Progenitor cell of endocrine pancreas (in vitro differentiated cells): ENCODE results near the gene PPP1R16B. TPM values are rescaled to one million over a fixed set of nuclear protein-coding genes. Genes with fewer than 3 reads are reported as not detected.

Experiments used
- DNase-seq: peaks from one replicate; pipeline ENCODE4 v3.0.0; 2021; ENCODE audit warnings: low spot score; ENCODE audit not compliant: unreplicated experiment
- H3K27ac Mint-ChIP-seq: 2 replicates; pipeline ENCODE4 v1.8.0; 2021; ENCODE audit warnings: mild to moderate bottlenecking, moderate library complexity, mixed read lengths
- H3K27me3 Mint-ChIP-seq: 2 replicates; pipeline ENCODE4 v1.8.0; 2021; ENCODE audit warnings: mixed read lengths
- H3K36me3 Mint-ChIP-seq: 2 replicates; pipeline ENCODE4 v1.8.0; 2022; ENCODE audit warnings: mixed read lengths; ENCODE audit not compliant: insufficient read depth
- H3K4me1 Mint-ChIP-seq: 2 replicates; pipeline ENCODE4 v1.8.0; 2021; ENCODE audit warnings: low read depth, mixed read lengths
- H3K4me3 Mint-ChIP-seq: 2 replicates; pipeline ENCODE4 v1.8.0; 2021; ENCODE audit warnings: low read depth, mild to moderate bottlenecking, moderate library complexity, mixed read lengths
- H3K9me3 Mint-ChIP-seq: 2 replicates; pipeline ENCODE4 v1.8.0; 2021; ENCODE audit warnings: low read depth, mixed read lengths
- total RNA-seq: library from RNA; stranded (reverse); gene quantifications from 2 replicates; pipeline ENCODE4 v1.2.1, GENCODE V29; 2021
- TF ChIP-seq, protein P1 (sequence below): fragments of 200-600 bp; sonication (generic); IDR thresholded peaks from one replicate; pipeline ENCODE4 v1.5.0; 2021; ENCODE audit warnings: antibody characterized with exemption, mild to moderate bottlenecking; ENCODE audit not compliant: unreplicated experiment

The PPP1R16B gene
- total RNA-seq, 1 donor from 2014 or later: not detected

DNA sequence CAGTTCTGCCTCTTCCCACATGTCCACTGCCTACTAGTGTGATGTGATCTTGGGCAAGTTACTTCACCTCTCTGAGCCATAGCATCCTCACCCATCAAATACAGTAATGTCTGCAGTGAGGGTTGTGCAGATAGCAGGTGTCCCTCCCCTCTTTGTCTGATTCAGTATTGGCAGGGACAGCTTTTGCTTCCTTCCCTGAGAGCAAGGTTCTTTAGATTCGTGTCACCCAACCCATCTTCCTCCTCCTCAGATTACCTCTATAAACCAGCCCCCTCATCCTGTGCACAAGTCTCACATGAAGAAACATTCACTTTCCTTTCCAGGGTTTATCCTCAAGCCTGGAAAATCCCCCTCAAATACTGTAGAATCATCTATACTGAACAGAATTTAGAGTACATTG, 41.9 kb upstream of the PPP1R16B start:
- TF ChIP-seq, protein P1, sequence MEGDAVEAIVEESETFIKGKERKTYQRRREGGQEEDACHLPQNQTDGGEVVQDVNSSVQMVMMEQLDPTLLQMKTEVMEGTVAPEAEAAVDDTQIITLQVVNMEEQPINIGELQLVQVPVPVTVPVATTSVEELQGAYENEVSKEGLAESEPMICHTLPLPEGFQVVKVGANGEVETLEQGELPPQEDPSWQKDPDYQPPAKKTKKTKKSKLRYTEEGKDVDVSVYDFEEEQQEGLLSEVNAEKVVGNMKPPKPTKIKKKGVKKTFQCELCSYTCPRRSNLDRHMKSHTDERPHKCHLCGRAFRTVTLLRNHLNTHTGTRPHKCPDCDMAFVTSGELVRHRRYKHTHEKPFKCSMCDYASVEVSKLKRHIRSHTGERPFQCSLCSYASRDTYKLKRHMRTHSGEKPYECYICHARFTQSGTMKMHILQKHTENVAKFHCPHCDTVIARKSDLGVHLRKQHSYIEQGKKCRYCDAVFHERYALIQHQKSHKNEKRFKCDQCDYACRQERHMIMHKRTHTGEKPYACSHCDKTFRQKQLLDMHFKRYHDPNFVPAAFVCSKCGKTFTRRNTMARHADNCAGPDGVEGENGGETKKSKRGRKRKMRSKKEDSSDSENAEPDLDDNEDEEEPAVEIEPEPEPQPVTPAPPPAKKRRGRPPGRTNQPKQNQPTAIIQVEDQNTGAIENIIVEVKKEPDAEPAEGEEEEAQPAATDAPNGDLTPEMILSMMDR: no peak
- no peak overlapping the region for H3K27ac Mint-ChIP-seq
- peaks cover 27% of the 10 kb centered on the region for H3K36me3 Mint-ChIP-seq
- no peak for DNase-seq
- no peak overlapping the region for H3K4me3 Mint-ChIP-seq
- H3K27me3 Mint-ChIP-seq: no peaks in the 10 kb centered on the region
- no peaks in the 10 kb centered on the region for H3K9me3 Mint-ChIP-seq
- H3K4me1 Mint-ChIP-seq: no peaks in the 10 kb centered on the region

DNA sequence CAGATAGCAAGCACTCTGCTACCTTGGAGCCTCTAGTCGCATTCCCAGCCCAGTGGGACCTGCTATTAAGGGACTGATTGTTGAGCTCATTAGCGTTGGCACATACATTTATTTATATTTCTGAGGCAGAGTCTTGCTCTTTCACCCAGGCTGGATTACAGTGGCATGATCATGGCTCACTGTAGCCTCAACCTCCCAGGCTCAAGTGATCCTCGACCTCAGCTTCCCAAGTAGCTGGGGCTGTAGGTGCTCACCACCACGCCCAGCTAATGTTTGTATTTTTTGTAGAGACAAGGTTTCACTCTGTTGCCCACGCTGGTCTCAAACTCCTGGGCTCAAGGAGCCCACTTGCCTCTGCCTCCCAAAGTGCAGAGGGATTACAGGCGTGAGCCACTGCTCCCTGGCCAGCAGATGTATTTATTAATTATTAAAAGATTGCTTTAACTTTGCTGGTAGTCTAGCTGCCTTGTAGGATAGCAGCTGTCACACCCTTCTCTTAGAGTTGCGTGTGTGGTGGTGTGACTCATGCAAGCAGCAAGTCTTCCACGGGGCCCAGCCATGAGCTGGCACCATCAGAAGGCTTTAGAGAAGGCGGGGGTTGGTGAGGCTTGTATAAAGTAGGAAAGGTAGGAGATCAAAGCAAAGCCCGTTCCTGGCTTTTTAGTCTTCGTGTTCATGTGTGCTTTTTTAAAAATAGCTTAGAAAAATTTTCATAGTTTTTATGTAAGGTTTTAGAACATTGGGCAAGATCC, 40.8 kb upstream of the PPP1R16B start:
- TF ChIP-seq, protein P1: no peak
- DNase-seq: no peak
- Mint-ChIP-seq H3K36me3 (peaks cover 28% of the 10 kb centered on the region), H3K9me3 (no peaks in the 10 kb centered on the region), H3K4me1 (no peaks in the 10 kb centered on the region), H3K27me3 (no peaks in the 10 kb centered on the region), H3K27ac (no peak overlapping the region), H3K4me3 (no peak overlapping the region)

DNA sequence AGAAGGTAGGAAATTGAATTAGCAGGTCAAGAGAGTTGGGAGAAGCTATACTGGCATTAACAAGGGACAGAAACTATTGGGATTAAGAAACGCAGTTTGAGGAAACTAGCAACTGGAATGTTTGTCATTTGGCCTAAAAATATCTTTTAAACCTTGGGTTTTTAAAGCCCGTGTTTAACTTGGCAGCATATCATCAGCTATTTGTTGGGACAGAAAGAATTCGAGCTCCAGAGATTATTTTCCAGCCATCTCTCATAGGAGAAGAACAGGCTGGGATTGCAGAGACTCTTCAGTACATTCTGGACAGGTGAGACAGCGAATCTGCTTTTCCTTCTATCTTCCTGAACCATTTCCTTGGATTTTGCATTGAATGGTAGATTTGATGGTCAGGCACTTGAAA, 39.4 kb upstream of the PPP1R16B start:
- H3K27ac Mint-ChIP-seq: no peak overlapping the region
- DNase-seq: no peak
- no peaks in the 10 kb centered on the region for H3K9me3 Mint-ChIP-seq
- TF ChIP-seq, protein P1: no peak
- no peak overlapping the region for H3K4me3 Mint-ChIP-seq
- H3K27me3 Mint-ChIP-seq: no peaks in the 10 kb centered on the region
- H3K36me3 Mint-ChIP-seq: peaks cover 19% of the 10 kb centered on the region
- no peaks in the 10 kb centered on the region for H3K4me1 Mint-ChIP-seq

DNA sequence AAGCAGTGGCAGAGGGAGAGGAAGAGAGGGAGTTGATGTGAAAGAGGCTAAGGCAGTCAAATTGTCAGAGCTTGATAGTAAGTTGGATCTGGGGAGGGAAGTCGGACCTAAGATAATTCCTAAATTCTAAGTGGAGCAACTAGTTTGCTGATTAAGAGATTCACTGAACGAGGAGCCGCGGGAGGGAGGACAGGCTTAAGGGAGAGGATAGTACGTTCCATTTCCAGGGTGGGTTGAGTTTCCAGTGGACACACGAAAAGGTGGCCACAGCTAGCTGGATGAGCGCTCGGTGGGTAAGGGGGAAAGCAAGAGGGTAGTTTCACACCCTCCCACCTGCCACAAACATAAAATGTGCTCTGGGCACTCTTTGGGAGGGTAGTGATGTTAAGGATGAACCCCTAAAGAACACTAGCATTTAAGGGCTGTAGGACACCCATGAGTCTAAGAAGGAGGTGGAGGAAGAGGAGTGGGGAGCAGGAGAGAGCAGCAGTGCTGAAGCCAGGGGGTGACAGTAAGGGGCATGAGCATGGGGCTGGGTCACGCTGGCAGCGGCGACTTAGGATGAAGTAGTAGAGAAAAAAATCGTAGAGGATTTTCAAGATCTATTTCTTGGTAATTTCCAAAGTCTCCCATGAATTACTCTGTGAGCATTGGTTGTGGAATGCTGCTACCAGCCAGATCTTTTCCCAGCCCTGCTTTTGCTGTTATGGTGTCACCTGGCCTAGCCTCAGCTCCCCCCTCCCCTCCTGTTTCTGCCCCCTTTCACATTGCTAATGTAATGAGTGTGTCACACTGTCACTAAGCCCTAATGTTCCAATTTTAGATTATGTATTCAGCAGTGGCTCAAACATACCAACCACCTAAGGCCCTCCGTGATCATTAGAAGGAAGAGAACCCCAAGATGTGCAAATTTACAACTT, 35.9 kb upstream of the PPP1R16B start:
- Mint-ChIP-seq H3K9me3 (peaks cover 15% of the 10 kb centered on the region), H3K36me3 (peaks cover 37% of the 10 kb centered on the region), H3K27me3 (no peaks in the 10 kb centered on the region), H3K4me3 (no peak overlapping the region), H3K27ac (peak overlapping the region; percentile 42), H3K4me1 (no peaks in the 10 kb centered on the region)
- DNase-seq: no peak
- TF ChIP-seq, protein P1: no peak

DNA sequence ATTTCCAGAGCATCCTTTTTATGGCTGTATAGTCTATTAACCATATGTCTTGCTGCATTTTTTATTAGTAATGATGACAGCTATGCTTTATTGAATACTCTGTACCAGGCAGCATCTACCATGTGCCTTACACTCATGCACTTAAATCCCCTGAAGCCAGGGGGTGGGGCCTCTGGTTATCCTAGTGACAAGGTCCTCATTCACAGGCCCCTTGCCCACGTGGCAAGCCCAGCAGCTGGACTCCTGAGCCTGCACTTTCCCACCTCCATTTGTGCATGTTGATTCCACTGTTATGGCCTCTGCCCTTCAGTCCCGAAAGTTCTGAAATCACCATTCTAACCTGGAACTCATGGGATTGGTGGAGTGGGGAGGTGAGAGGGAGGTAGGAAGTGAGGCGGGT, 35.0 kb upstream of the PPP1R16B start:
- no peak overlapping the region for H3K4me3 Mint-ChIP-seq
- peaks cover 38% of the 10 kb centered on the region for H3K36me3 Mint-ChIP-seq
- H3K4me1 Mint-ChIP-seq: no peaks in the 10 kb centered on the region
- TF ChIP-seq, protein P1: no peak
- no peaks in the 10 kb centered on the region for H3K27me3 Mint-ChIP-seq
- no peak for DNase-seq
- H3K27ac Mint-ChIP-seq: no peak overlapping the region
- peaks cover 15% of the 10 kb centered on the region for H3K9me3 Mint-ChIP-seq
